ENCODE data around the gene PIRT.

The PIRT gene

GRCh38 chr17:10789694-10790271 is 48.1 kb downstream of the PIRT start:
- H3K4me1 Mint-ChIP-seq = no peaks in the 10 kb centered on the region
- no peaks in the 10 kb centered on the region for H3K27me3 Mint-ChIP-seq
- H3K36me3 Mint-ChIP-seq = no peaks in the 10 kb centered on the region
- H3K4me3 Mint-ChIP-seq = no peak overlapping the region
- CTCF ChIA-PET = no interaction called here
- H3K27ac Mint-ChIP-seq = no peak overlapping the region
- no peaks in the 10 kb centered on the region for H3K9me3 Mint-ChIP-seq
- no peak for DNase-seq

- Mint-ChIP-seq H3K27ac (no peak overlapping the region), H3K27me3 (no peaks in the 10 kb centered on the region)
- CTCF ChIA-PET = no interaction called here
Measured at GRCh38 chr17:10787306-10788045, 50.4 kb downstream of the PIRT start.

GRCh38 chr17:10785295-10785694 is 52.6 kb downstream of the PIRT start:
- Mint-ChIP-seq H3K27me3 (no peaks in the 10 kb centered on the region), H3K9me3 (no peaks in the 10 kb centered on the region), H3K36me3 (no peaks in the 10 kb centered on the region), H3K27ac (no peak overlapping the region), H3K4me1 (no peaks in the 10 kb centered on the region), H3K4me3 (no peak overlapping the region)
- CTCF ChIA-PET = no interaction called here
- DNase-seq = no peak

More at GRCh38 chr17:10787306-10788045, 50.4 kb downstream of the PIRT start:
- Mint-ChIP-seq H3K9me3 (no peaks in the 10 kb centered on the region), H3K4me1 (no peaks in the 10 kb centered on the region), H3K36me3 (no peaks in the 10 kb centered on the region), H3K4me3 (no peak overlapping the region)
- no peak for DNase-seq

- H3K4me1 Mint-ChIP-seq = no peaks in the 10 kb centered on the region
- H3K36me3 Mint-ChIP-seq = no peaks in the 10 kb centered on the region
- DNase-seq = no peak
- CTCF ChIA-PET = no interaction called here
- peaks cover 7% of the 10 kb centered on the region for H3K27me3 Mint-ChIP-seq
- H3K9me3 Mint-ChIP-seq = peaks cover 5% of the 10 kb centered on the region
- H3K4me3 Mint-ChIP-seq = no peak overlapping the region
- no peak overlapping the region for H3K27ac Mint-ChIP-seq
Measured at GRCh38 chr17:10779609-10780008, 58.3 kb downstream of the PIRT start.

GRCh38 chr17:10777890-10778289 is 60.0 kb downstream of the PIRT start:
- CTCF ChIA-PET = no interaction called here
- Mint-ChIP-seq H3K27me3 (peaks cover 7% of the 10 kb centered on the region), H3K9me3 (peaks cover 5% of the 10 kb centered on the region)

GRCh38 chr17:10777131-10777807 is 60.6 kb downstream of the PIRT start:
- peaks cover 7% of the 10 kb centered on the region for H3K27me3 Mint-ChIP-seq
- CTCF ChIA-PET = no interaction called here
- no peak for DNase-seq
- no peak overlapping the region for H3K4me3 Mint-ChIP-seq
- no peaks in the 10 kb centered on the region for H3K36me3 Mint-ChIP-seq
- peaks cover 9% of the 10 kb centered on the region for H3K9me3 Mint-ChIP-seq
- H3K27ac Mint-ChIP-seq = no peak overlapping the region
- no peaks in the 10 kb centered on the region for H3K4me1 Mint-ChIP-seq

More at GRCh38 chr17:10777890-10778289, 60.0 kb downstream of the PIRT start:
- H3K27ac Mint-ChIP-seq = no peak overlapping the region
- H3K4me1 Mint-ChIP-seq = no peaks in the 10 kb centered on the region
- H3K36me3 Mint-ChIP-seq = no peaks in the 10 kb centered on the region
- no peak overlapping the region for H3K4me3 Mint-ChIP-seq
- DNase-seq = no peak

- CTCF ChIA-PET = no interaction called here
- no peak for DNase-seq
- Mint-ChIP-seq H3K4me3 (no peak overlapping the region), H3K27me3 (peaks cover 7% of the 10 kb centered on the region), H3K4me1 (no peaks in the 10 kb centered on the region), H3K36me3 (no peaks in the 10 kb centered on the region), H3K27ac (no peak overlapping the region), H3K9me3 (peaks cover 14% of the 10 kb centered on the region)
Measured at GRCh38 chr17:10776381-10776780, 61.5 kb downstream of the PIRT start.

- Mint-ChIP-seq H3K36me3 (no peaks in the 10 kb centered on the region), H3K27ac (no peak overlapping the region), H3K4me3 (no peak overlapping the region), H3K27me3 (peaks cover 7% of the 10 kb centered on the region), H3K4me1 (no peaks in the 10 kb centered on the region), H3K9me3 (peaks cover 16% of the 10 kb centered on the region)
- DNase-seq = no peak
- CTCF ChIA-PET = no interaction called here
Measured at GRCh38 chr17:10775740-10776356, 62.0 kb downstream of the PIRT start.

GRCh38 chr17:10775058-10775457 is 62.8 kb downstream of the PIRT start:
- H3K27me3 Mint-ChIP-seq = peaks cover 7% of the 10 kb centered on the region
- CTCF ChIA-PET = no interaction called here
- DNase-seq = no peak
- H3K4me1 Mint-ChIP-seq = no peaks in the 10 kb centered on the region
- H3K9me3 Mint-ChIP-seq = peaks cover 18% of the 10 kb centered on the region
- H3K27ac Mint-ChIP-seq = no peak overlapping the region
- H3K4me3 Mint-ChIP-seq = no peak overlapping the region
- H3K36me3 Mint-ChIP-seq = no peaks in the 10 kb centered on the region

- no peak for DNase-seq
- CTCF ChIA-PET = interaction anchor here (1.1 to 2.5 kb wide), 4 partner anchors 11 to 143 kb away, joined by 3 to 7 read pairs (median 4); no protein-coding TSS in a partner anchor
- no peak overlapping the region for H3K4me3 Mint-ChIP-seq
- no peaks in the 10 kb centered on the region for H3K4me1 Mint-ChIP-seq
- no peaks in the 10 kb centered on the region for H3K36me3 Mint-ChIP-seq
- no peak overlapping the region for H3K27ac Mint-ChIP-seq
- peaks cover 18% of the 10 kb centered on the region for H3K9me3 Mint-ChIP-seq
- H3K27me3 Mint-ChIP-seq = peaks cover 4% of the 10 kb centered on the region
Measured at GRCh38 chr17:10773391-10773790, 64.5 kb downstream of the PIRT start.
